Erythroblast (primary cell): ENCODE measurements around the gene MRPL10.

ENCODE experiments used
- GATA1 ChIP-seq: IDR thresholded peaks from 2 replicates; pipeline ENCODE4 v1.6.1; 2011; ENCODE audit warnings: low read depth, mild to moderate bottlenecking, control low read depth, low read length, moderate library complexity
- POLR2A ChIP-seq: IDR thresholded peaks from 2 replicates; pipeline ENCODE4 v1.6.1; 2011; ENCODE audit warnings: mild to moderate bottlenecking, low read length

DNA sequence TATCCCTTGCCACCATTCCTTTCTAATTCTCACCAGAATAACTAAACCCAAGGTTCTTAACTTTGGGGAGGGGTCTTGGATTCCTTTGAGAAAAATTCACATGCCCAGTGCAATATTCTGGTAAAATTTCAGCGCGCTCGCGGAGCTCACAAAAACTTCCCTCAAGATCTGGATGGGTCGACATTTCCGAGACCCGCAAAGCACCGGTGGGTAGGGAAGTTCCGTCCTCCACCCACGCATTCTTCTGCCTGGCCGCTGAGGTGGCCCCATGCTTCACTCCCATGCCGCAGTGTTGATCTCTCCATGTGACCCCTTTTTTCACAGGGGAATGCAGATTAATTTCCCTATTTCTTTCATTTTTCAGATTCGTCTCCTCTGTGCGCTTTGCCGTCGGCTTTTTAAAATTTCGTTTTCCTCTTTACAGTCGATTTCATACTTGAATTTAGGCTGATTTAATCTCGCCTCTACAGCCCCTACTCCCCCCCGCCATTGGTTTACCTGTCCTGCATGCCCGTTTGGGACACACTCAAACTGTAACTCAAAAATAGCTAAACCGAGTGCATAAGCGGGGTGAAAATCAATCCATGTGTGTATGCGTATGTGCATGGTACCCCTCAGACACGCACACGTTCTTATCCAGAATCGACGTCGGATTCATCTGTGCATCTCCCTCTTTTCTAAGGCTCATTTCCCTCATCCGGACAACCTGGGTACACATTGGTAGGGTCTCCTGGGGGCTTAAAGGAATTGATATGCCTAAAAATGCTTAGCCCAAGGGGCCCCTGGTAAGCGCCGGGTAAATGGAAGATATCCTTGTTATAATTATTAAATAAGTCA, 21.0 kb upstream of the MRPL10 start:
- no peak for TF ChIP-seq POLR2A
- TF ChIP-seq GATA1, result no peak
